HG03135 (cell line): Measurements from ENCODE around the gene LIMK2.
"Not testable (repeated sequence)": the region's sequence is repeated elsewhere in the genome, so short reads cannot be mapped to it uniquely, and the experiment has no call there.

Experiments used
- ATAC-seq: cut with Tn5 transposase; IDR thresholded peaks from one replicate; pipeline ENCODE4 v1.9.1; 2021; ENCODE audit warnings: mild to moderate bottlenecking, moderate library complexity; ENCODE audit not compliant: unreplicated experiment

LIMK2 gene

DNA sequence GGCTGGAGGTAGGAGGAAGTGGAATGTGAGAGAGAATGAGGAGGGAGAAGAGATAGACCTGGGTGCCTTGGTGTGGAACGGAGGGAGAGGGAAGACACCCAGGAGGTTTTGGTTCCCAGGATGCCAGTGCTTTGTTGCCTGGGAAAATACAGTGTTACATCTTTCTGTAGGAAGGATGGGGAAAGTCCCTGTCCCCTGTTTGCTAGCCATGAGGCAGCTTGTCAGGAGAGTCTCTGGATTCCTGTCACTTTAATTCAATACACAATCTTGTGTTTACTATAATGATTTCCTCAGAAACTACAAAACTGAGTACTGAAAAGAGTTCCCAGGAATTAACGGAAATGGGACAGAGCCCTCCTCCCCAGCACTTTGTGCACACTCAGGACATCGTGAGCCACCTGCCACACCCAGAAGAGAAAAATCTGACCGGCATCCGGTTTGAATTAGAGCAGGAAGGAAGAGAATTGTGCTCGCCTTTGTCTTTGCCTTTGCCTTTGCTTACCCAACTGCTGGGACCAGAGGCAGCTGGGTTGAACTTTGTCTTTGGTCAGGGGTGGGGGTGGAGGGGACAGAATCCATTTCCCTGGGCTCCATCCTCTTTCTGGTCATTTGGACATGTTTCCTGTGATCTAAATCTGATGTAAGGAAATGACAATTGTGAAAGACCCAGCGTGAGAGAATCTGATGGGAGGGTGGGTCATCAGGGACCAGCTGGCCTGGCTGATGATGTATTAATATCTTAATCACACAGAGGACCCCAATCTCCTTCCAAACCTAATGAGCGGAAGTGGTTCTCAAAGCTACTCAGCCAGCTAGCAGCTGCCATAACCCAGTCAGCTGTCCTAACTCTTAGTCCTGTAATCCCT, 1.3 kb upstream of the LIMK2 start:
- ATAC-seq: no peak

DNA sequence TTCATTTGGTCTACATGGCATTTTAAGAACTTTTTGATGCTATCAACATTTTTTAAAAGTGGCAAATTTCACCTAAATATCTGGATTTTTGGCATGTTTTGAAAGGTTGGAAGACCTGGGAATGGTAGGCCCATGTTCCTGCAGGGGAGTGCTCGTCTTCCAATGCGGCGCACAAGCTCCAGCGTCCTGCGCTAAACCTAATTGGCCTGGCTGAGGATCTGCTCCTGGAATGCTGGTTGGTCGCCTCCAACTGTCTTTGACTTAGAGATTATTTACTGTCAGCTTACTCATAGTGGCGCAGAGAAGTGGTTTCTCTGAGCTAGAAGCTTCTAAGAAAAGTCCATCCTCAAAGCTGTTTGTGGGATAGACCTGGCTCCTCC, 626 bp upstream of the LIMK2 start:
- ATAC-seq: no peak

DNA sequence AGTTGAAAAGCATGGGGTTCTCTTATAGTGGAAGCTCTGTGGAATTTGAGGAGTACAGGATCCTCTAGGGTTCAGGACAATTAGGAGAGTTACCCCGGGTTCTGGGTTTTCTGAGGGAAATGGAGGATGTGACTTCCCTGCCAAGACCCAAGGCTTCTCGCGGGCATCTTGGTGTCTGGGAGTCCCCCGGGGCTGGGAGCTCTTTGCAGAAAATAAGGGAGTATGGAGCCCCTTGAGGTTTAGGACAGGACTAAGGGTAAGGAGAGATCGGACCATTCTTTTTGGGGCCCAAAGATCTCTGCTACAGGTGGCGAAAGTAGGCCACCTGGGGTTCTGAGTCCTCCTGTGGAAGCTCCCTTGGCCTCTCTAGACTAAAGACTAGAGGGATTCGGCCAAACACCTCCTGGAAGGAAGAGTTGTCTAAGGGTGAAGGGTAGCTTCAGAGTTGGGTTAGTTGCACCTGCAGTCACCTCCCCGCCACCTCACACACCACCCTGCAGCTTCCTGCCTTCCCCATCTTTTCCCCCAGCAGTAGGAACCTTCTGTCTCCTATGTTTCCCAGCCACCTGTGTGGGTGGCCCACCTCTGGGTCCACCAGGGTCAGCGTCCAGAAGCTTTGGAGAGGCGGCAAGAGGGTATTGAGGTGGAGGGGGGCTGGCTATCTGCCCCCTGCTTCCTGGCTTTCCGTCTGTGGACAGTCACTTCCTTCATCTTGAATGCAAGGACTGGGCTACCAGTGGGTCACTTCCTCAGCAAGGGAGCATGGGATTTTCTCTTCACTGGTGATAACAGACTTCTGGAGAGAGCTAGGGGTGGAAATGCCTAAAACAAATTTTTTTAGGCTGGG, 908 bp downstream of the LIMK2 start:
- ATAC-seq: no peak

DNA sequence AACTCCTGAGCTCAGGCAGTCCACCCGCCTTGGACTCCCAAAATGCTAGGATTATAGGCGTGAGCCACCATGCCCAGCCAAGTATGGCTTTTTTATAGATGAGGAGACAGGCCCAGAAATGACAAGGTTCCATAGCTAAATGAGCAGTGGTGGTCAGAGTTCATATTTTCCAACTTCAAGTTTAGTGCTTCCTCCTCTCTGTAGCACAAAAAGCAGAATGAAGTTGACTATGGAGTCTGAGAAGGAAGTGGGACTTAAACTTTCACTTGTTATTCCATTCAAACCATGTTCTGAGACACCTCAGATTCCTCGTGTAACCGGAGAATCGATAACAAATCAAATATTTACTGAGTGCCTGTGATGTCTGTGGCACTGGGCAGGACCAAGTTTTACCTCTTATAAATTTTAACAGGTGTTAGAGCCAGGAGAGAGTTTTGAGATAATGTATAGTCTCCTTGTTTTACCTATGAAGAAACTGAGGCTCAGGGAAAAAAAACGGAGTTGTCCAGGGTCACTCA, 3.0 kb downstream of the LIMK2 start:
- no peak for ATAC-seq

DNA sequence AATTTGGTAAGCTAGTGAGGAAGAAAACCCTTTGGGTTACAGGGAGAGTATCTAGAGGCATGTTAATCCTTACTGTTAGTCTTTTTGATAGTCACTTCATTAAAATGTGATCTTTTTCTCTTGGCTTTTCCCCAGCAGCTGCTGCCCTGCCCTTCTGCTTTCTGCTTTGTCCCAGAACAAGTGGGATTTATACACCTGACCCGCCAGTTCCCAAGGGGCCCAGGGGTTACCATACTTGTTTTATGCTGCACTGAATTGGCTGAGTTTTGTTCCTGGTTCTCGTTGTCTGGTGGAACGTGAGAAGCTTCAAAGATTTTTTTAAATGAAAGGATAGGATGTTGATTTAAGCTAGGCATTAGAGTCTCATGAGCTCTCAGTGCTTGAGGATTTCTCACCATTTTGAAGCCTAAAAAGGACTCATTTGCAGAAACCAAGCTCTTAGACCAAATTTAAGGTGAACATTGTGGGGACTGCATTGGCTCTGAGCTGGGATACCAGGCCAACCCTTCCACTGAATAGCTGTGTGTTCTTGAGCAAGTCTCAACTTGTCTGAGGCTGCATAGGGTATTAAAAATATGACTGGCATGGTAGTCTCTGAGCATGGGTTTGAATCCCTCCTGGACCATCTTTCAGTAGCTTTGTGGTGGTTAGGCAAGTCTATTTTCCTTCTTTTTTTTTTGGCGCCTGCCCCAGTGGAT, 6.6 kb downstream of the LIMK2 start:
- ATAC-seq: no peak

DNA sequence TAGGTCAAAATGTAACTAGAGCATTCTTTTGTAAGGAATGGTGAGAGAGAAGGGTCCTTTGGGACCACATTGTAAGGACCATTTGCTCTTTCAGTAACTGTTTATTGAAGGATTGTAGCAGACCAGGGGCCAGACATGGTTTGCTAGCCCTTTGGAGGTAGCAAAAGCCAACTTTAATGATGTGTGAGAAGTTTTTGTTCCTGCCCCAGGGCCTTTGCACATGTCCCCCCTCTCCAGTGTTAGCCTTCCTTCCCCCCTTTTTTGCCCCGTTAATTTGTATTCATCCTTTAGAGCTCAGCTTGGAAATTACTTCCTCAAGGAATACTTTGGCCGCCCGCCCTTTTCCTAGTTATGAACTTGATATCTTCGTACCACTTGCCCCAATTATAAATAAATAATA, 9.0 kb downstream of the LIMK2 start:
- ATAC-seq: no peak

DNA sequence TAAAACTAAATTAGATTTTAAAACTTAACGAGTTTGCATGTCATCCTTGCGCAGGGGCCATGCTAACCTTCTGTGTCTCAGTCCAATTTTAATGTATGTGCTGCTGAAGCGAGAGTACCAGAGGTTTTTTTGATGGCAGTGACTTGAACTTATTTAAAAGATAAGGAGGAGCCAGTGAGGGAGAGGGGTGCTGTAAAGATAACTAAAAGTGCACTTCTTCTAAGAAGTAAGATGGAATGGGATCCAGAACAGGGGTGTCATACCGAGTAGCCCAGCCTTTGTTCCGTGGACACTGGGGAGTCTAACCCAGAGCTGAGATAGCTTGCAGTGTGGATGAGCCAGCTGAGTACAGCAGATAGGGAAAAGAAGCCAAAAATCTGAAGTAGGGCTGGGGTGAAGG, 10.6 kb downstream of the LIMK2 start:
- no peak for ATAC-seq

DNA sequence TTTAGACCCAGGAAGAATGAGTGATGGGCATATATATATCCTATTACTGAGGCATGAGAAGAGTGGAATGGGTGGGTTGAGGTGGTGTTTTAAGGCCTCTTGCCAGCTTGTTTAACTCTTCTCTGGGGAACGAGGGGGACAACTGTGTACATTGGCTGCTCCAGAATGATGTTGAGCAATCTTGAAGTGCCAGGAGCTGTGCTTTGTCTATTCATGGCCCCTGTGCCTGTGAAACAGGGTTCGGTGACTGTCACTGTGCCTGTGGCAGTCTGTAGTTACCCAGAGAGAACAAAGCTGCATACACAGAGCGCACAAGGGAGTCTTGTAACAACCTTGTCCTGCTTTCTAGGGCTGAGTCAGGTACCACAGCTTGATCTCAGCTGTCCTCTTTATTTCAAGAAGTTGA, 11.7 kb downstream of the LIMK2 start:
- ATAC-seq: no peak

DNA sequence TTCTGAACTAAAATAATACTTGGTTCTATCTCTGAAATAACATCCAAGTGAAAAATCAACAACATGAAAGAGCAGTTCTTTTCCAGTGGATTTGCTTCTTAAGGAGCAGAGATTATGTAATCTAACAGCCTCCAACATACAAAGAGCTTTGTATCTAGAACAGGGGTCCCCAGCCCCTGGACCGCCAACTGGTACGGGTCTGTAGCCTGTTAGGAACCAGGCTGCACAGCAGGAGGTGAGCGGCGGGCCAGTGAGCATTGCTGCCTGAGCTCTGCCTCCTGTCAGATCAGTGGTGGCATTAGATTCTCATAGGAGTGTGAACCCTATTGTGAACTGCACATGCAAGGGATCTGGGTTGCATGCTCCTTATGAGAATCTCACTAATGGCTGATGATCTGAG, 12.6 kb downstream of the LIMK2 start:
- not testable (repeated sequence) for ATAC-seq

DNA sequence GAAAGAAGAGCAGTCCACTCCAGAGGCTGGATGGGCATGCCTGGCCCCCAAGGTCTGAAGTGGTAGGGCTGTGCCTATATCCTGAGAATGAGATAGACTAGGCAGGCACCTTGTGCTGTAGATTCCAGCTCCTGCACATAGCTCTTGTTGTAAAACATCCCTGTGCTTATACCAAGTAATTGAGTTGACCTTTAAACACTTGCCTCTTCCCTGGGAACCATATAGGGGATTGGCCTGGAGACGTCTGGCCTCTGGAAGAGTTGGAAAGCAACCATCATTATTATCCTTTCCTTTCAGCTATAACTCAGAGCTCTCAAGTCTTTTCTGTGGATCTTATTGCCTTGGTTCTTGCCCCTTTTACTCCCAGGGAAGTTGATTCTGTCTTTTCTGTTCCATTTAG, 15.1 kb downstream of the LIMK2 start:
- ATAC-seq: no peak

DNA sequence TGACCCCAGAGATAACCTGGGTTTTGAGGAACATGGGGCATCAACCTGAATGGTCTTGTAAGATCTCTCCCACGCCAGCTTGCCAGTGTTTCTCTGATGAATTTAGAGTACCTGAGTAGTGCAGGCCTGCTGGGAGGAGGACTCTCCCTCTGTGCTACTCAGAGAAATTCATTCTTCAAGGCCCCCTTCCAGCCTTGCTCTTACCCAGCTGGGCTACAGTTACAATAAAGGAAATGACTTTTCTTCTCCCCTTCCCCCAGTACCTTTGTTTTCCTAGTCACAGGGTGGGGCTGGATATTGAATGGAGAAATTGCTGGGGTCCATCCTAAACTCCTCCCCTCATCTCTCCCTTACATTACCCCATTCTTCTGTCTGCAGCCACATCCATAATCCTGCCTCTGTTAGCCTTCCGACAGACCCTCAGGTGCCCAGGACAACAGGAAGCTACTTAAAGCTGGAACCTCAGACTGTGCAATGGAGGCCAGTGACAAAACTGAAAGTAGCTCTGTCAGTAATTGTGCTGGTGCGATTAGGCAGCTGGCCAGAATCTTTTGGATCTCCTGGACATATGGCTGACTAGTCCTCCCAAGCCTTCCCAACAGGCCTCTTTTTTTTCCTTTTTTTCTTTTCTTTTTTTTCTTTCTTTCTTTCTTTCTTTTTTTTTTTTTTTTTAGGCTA, 17.4 kb downstream of the LIMK2 start:
- ATAC-seq: no peak

DNA sequence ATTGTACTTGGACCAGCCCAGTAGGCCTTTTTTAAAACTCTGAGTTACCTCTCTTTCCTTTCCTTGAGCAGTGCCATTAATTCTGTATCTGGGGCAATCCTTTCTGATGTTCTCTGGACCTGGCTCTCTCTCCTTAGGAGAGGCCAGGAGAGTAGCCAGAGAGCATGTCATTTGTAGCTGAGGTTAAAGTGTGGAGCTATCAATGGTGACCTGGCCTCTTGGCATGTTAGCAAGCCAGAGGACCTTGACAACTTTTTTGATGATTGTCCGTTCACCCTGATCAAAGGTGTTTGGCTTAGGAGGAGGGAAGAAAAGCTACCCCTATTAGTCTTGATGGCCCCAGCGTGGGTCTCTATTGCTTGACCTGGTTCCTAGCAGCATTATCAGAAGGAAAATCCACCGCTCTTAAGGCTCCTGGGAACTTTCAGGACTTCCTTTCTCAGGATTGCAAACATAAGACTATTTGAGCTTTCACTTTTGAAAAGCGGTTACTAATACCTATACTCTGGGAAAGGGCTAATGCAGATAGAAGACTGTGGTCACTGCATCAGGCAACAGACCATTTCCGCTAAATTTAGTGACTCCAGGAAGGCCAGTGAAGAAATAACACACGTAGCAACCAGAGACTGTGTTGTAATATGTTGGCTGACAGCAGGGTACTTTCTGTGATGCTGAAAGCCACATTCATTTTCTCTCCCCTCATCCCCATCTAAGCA, 18.2 kb downstream of the LIMK2 start:
- no peak for ATAC-seq

DNA sequence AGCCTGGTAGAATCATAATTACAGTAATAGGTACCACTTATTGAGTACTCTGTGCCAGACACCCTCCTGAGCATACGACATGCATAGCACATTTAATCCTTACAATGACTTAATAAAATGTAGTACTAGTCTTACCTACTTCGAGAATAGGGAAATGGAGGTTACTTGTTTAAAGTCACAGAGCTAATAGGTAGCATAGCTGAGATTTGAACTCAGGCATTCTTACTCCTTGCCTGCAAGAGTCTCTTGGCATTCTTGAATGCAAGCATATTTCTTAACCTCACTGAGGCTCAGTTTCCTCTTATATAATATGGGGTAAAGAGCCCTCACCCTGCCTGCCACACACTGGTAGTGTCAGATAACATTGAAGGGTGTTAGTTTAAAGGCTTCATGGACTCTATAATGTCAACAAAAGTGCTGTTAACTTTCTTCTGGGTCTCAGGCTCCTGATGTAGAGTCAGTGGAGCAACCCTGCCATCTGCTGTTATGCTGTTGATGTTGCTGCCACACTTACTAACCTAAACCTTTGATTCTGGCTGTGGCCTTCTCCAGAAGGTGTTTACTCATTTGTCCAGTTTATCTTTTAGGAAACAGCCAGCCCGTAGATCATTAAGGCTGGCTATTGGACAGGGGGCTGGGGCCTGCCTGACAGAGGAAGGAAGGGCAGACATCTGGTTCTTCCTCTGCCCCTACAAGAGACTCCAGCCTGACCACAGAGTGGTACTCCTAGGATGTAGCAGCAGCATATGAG, 18.9 kb downstream of the LIMK2 start:
- ATAC-seq: no peak

DNA sequence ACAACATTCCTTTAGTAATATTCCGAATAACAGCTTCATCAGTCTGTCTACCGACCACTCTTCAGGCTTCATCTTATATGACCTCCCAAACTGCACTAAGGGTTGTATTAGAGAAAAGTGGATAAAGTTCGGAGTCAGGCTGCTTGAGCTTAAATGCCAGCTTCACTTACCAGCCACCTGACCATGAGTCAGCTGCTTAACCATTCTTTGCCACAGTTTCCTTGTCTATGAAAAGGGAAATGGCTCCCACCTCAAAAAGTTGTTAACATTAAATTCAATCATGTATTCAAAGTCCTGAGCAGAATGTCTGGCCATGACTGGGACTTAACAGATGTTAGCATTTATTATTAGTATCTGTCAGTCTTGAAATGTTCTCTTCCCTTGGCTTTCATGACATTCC, 20.9 kb downstream of the LIMK2 start:
- no peak for ATAC-seq

DNA sequence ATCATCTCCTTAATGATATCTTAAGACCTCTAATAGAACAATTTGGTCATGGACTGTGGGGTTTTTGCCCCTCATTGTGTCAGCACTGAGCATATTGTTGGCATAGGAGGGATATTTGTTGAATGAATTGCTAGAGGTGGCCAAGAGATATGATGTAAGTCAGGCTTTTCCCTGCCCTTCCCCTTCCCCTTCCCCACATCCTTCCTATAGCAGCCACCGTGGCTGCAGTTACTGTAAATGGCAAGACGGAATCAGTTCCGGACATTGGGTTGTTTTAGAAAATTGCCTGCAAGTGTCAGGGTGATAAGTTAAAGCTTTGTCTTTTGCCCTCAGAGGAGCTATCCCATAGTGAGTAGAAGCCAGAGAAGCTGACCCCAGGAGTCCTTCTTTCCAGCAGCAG, 23.0 kb downstream of the LIMK2 start:
- no peak for ATAC-seq

DNA sequence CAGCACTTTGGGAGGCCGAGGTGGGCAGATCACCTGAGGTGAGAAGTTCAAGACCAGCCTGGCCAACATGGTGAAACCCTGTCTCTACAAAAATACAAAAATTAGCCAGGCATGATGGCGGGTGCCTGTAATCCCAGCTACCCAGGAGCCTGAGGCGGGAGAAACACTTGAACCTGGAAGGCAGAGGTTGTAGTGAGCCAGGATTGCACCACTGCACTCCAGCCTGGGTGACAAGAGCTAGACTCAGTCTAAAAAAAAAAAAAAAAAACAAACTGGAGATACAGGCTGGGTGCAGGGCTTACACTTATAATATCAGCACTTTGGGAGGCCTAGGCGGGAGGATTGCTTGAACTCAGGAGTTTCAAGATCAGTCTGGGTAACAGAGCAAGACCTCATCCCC, 23.9 kb downstream of the LIMK2 start:
- not testable (repeated sequence) for ATAC-seq

DNA sequence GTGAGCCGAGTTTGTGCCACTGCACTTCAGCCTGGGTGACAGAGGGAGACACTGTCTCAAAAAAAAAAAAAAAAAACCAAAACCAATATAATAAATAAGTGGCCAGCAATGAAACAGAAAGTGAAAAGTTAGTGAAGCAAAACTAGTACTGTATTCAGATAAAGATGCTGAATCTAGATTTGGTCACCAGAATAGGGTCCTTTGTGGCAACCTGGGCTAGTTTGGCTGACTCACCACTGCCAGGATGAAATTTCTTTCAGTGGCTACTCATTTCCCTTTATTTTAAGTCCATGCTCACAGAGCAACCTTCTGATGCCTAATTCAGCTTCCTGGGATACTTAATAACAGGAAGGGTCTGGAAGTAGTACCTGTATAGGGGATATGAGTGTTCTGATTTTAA, 26.0 kb downstream of the LIMK2 start:
- no peak for ATAC-seq

DNA sequence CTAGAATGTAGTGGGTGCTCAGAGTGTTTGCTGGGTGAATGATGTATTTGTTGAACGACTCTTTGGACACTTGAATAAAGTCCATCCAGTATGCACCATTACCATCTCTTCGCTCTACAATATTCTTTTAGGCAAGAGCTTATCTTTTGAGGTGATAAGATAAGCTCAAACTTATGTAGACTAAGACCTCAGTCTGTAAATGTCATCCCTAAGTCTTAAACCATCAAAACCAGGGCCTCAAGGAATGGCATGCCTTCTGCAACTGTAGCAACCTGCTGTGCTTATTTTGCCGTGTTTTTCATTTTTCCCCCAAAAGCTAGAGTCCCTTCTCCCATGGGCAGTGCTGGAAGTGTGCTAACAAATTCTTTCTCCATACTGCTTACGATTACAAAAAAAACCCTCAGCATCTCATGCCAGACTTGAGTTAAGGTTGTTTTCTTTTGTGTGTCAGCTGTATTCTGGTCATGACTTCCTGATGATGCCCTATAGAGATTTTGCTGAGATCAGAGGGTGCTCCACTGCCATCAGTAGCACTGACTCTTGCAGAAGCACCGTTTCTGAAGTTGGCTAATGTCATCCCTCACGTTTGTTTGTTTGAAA, 27.8 kb downstream of the LIMK2 start:
- no peak for ATAC-seq

DNA sequence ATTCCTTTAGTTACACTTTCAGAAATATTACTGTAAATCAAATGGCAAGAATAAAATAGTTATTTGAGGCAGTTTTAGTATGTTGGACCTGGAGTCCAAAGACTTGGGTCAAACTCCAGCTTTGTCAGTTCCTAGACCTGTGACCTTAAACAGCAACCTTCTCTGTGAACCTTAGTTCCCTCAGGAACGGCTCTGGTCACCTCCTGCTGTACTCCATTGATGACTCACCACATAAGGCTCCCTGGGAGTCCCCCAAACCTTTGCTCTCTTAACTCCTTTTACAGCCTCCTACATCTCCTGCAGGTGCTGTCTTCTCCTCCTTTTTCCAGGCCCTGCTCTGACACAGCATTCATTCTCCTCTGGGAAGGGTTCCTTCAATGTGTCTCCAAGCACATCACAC, 29.1 kb downstream of the LIMK2 start:
- no peak for ATAC-seq
